GM21423 (cell line): Measurements from ENCODE around the gene ADAMTS17.

ENCODE experiments used
- ATAC-seq: cut with Tn5 transposase; IDR thresholded peaks from one replicate; pipeline ENCODE4 v1.9.1; 2021; ENCODE audit warnings: mild to moderate bottlenecking, moderate library complexity; ENCODE audit not compliant: unreplicated experiment

The ADAMTS17 gene

GRCh38 chr15:100005013-100005412 lies 336.8 kb downstream of the ADAMTS17 start:
- ATAC-seq: no peak

- ATAC-seq: no peak
These were observed 338.8 kb downstream of the ADAMTS17 start for GRCh38 chr15:100002787-100003536.

GRCh38 chr15:100002086-100002620 lies 339.6 kb downstream of the ADAMTS17 start:
- ATAC-seq: no peak

- ATAC-seq: no peak
These were observed 340.4 kb downstream of the ADAMTS17 start for GRCh38 chr15:100001405-100001804.

- no peak for ATAC-seq
These were observed 342.3 kb downstream of the ADAMTS17 start for GRCh38 chr15:99999282-100000070.

- ATAC-seq: no peak
These were observed 343.1 kb downstream of the ADAMTS17 start for GRCh38 chr15:99998661-99999101.

GRCh38 chr15:99997112-99997651 lies 344.6 kb downstream of the ADAMTS17 start:
- ATAC-seq: no peak

- ATAC-seq: no peak
These were observed 345.1 kb downstream of the ADAMTS17 start for GRCh38 chr15:99996660-99997059.

GRCh38 chr15:99995543-99995942 lies 346.2 kb downstream of the ADAMTS17 start:
- no peak for ATAC-seq

GRCh38 chr15:99994849-99995248 lies 346.9 kb downstream of the ADAMTS17 start:
- ATAC-seq: no peak

GRCh38 chr15:99993681-99994131 lies 348.1 kb downstream of the ADAMTS17 start:
- ATAC-seq: no peak

GRCh38 chr15:99993262-99993661 lies 348.5 kb downstream of the ADAMTS17 start:
- ATAC-seq: no peak

- ATAC-seq: no peak
These were observed 349.1 kb downstream of the ADAMTS17 start for GRCh38 chr15:99992611-99993231.

GRCh38 chr15:99989095-99989494 lies 352.7 kb downstream of the ADAMTS17 start:
- ATAC-seq: no peak

GRCh38 chr15:99987701-99988100 lies 354.1 kb downstream of the ADAMTS17 start:
- ATAC-seq: no peak

- no peak for ATAC-seq
These were observed 354.7 kb downstream of the ADAMTS17 start for GRCh38 chr15:99987119-99987506.

- no peak for ATAC-seq
These were observed 355.3 kb downstream of the ADAMTS17 start for GRCh38 chr15:99986297-99987118.

GRCh38 chr15:99985878-99986277 lies 355.9 kb downstream of the ADAMTS17 start:
- no peak for ATAC-seq

- ATAC-seq: no peak
These were observed 357.1 kb downstream of the ADAMTS17 start for GRCh38 chr15:99984491-99985243.
